MM.1S (cell line): Measurements from ENCODE around the gene CAPN8.

Source experiments
- DNase-seq: peaks from one replicate; pipeline ENCODE4 v3.0.0-alpha.2; 2015
- H2AFZ ChIP-seq: fragments of 300-600 bp; sonication (generic); 2 replicates; pipeline ENCODE4 v1.6.0; 2016; ENCODE audit warnings: antibody characterized with exemption, low read length
- H3F3A ChIP-seq: fragments of 300-600 bp; sonication (generic); 2 replicates; pipeline ENCODE4 v1.6.1; 2016; ENCODE audit warnings: mild to moderate bottlenecking, antibody characterized with exemption, low read length, moderate library complexity, mixed read lengths; ENCODE audit not compliant: insufficient read depth
- H3K27ac ChIP-seq: fragments of 300-600 bp; sonication (generic); 2 replicates; pipeline ENCODE4 v1.5.1; 2016; ENCODE audit warnings: mild to moderate bottlenecking, low read length
- H3K27me3 ChIP-seq: fragments of 300-600 bp; sonication (generic); replicated peaks from 2 replicates; pipeline ENCODE4 v1.6.0; 2016; ENCODE audit warnings: low read length; ENCODE audit not compliant: insufficient read depth
- H3K36me3 ChIP-seq: fragments of 300-600 bp; sonication (generic); replicated peaks from 2 replicates; pipeline ENCODE4 v1.6.1; 2016; ENCODE audit warnings: mild to moderate bottlenecking, low read length, mixed read lengths; ENCODE audit not compliant: insufficient read depth
- H3K4me1 ChIP-seq: fragments of 300-600 bp; sonication (generic); 2 replicates; pipeline ENCODE4 v1.6.1; 2016; ENCODE audit warnings: low read length, mixed read lengths
- H3K4me2 ChIP-seq: fragments of 300-600 bp; sonication (generic); 2 replicates; pipeline ENCODE4 v1.6.0; 2016; ENCODE audit warnings: low read depth, low read length
- H3K4me3 ChIP-seq: fragments of 300-600 bp; sonication (generic); 2 replicates; pipeline ENCODE4 v1.5.1; 2016; ENCODE audit warnings: low read length, mixed read lengths
- H3K79me2 ChIP-seq: fragments of 300-600 bp; sonication (generic); 2 replicates; pipeline ENCODE4 v1.6.1; 2016; ENCODE audit warnings: mixed run types, low read length, mixed read lengths
- H3K9ac ChIP-seq: fragments of 300-600 bp; sonication (generic); 2 replicates; pipeline ENCODE4 v1.6.1; 2016; ENCODE audit warnings: low read length, mixed read lengths
- H3K9me2 ChIP-seq: fragments of 300-600 bp; sonication (generic); replicated peaks from 2 replicates; pipeline ENCODE4 v1.6.1; 2016; ENCODE audit warnings: mild to moderate bottlenecking, low read length, mixed read lengths; ENCODE audit not compliant: insufficient read depth
- H3K9me3 ChIP-seq: fragments of 300-600 bp; sonication (generic); replicated peaks from 2 replicates; pipeline ENCODE4 v1.6.1; 2016; ENCODE audit warnings: mild to moderate bottlenecking, low read length, mixed read lengths; ENCODE audit not compliant: insufficient read depth
- H4K20me1 ChIP-seq: fragments of 300-600 bp; sonication (generic); 2 replicates; pipeline ENCODE4 v1.6.1; 2016; ENCODE audit warnings: mild to moderate bottlenecking, low read length, moderate library complexity, mixed read lengths; ENCODE audit not compliant: insufficient read depth
- EZH2 ChIP-seq: fragments of 300-600 bp; sonication (generic); optimal IDR thresholded peaks from 2 replicates; pipeline ENCODE3; 2017; ENCODE audit warnings: low read depth, mild to moderate bottlenecking, antibody characterized with exemption, low read length, mixed read lengths
- EZH2phosphoT487 ChIP-seq: fragments of 300-600 bp; sonication (generic); IDR thresholded peaks from 2 replicates; pipeline ENCODE4 v1.6.1; 2018; ENCODE audit warnings: antibody characterized with exemption, low read length
- TF ChIP-seq, protein P1 (sequence below): fragments of 300-600 bp; sonication (generic); IDR thresholded peaks from 2 replicates; pipeline ENCODE4 v1.5.1; 2016; ENCODE audit warnings: antibody characterized with exemption, low read length, mixed read lengths

The CAPN8 gene

DNA sequence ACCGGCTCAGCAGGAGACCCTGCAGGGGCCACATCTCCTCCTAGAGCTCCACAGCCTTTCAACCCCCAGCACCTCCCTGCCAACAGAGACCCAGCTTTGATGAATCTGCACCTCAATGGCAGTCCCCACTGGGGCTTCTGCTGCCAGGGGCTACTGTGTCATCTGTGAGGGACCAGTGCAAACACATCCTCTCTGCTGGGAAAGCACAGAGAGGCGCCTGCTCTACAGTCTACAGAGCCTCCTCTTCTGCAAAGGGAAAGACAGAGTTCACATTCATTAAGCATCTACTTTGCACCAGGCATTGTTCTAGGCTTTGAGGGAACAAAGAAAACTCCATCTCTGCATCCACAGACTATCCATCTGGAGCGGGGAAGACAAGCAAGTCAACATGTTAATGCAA, 125.8 kb downstream of the CAPN8 start:
- TF ChIP-seq EZH2phosphoT487, result no peak
- TF ChIP-seq, protein P1, sequence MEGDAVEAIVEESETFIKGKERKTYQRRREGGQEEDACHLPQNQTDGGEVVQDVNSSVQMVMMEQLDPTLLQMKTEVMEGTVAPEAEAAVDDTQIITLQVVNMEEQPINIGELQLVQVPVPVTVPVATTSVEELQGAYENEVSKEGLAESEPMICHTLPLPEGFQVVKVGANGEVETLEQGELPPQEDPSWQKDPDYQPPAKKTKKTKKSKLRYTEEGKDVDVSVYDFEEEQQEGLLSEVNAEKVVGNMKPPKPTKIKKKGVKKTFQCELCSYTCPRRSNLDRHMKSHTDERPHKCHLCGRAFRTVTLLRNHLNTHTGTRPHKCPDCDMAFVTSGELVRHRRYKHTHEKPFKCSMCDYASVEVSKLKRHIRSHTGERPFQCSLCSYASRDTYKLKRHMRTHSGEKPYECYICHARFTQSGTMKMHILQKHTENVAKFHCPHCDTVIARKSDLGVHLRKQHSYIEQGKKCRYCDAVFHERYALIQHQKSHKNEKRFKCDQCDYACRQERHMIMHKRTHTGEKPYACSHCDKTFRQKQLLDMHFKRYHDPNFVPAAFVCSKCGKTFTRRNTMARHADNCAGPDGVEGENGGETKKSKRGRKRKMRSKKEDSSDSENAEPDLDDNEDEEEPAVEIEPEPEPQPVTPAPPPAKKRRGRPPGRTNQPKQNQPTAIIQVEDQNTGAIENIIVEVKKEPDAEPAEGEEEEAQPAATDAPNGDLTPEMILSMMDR, result no peak
- no peak for TF ChIP-seq EZH2
- no peaks in the 10 kb centered on the region for H3K4me1 ChIP-seq
- no peak overlapping the region for H2AFZ ChIP-seq
- no peaks in the 10 kb centered on the region for H3F3A ChIP-seq
- H3K79me2 ChIP-seq, result no peaks in the 10 kb centered on the region
- H3K27ac ChIP-seq, result no peak overlapping the region
- no peaks in the 10 kb centered on the region for H3K9me2 ChIP-seq
- no peaks in the 10 kb centered on the region for H4K20me1 ChIP-seq
- DNase-seq, result no peak
- H3K27me3 ChIP-seq, result no peaks in the 10 kb centered on the region
- no peak overlapping the region for H3K9ac ChIP-seq
- no peaks in the 10 kb centered on the region for H3K9me3 ChIP-seq
- no peak overlapping the region for H3K4me3 ChIP-seq
- H3K36me3 ChIP-seq, result no peaks in the 10 kb centered on the region
- no peak overlapping the region for H3K4me2 ChIP-seq

DNA sequence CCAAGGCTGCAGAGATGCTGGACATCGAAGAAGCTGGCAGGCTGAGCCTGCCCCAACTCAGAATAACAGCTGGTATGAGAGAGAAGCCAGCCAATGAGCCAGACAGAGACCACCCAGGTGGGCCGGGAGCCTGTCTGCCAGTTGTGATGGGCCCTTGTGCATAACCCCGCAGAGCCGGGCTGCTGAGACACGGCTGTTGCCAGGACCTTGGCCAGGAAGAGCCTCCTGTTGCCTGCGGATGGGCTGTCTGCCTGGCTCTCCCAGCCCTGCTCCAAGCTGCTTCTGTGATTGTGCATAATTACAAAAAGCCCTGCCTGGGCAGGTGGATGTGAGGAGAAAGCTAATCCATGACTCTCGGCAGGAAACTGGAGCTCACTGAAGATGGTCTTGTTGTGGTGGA, 126.5 kb downstream of the CAPN8 start:
- Histone ChIP-seq H3K9me3 (no peaks in the 10 kb centered on the region), H3K4me1 (no peaks in the 10 kb centered on the region), H4K20me1 (no peaks in the 10 kb centered on the region), H3K4me2 (no peak overlapping the region), H3K27ac (no peak overlapping the region), H3K27me3 (no peaks in the 10 kb centered on the region), H2AFZ (no peak overlapping the region), H3K4me3 (no peak overlapping the region), H3K79me2 (no peaks in the 10 kb centered on the region), H3K9ac (no peak overlapping the region), H3F3A (no peaks in the 10 kb centered on the region), H3K9me2 (no peaks in the 10 kb centered on the region), H3K36me3 (no peaks in the 10 kb centered on the region)
- TF ChIP-seq, protein P1, result no peak
- no peak for DNase-seq

- H3K79me2 ChIP-seq, result no peaks in the 10 kb centered on the region
Observed at GRCh38 chr1:223535319-223535718, 130.2 kb downstream of the CAPN8 start.

More at GRCh38 chr1:223535319-223535718, 130.2 kb downstream of the CAPN8 start:
- TF ChIP-seq EZH2 (no peak), EZH2phosphoT487 (no peak)
- TF ChIP-seq, protein P1, result no peak
- H2AFZ ChIP-seq, result no peak overlapping the region
- no peaks in the 10 kb centered on the region for H3K4me1 ChIP-seq
- no peaks in the 10 kb centered on the region for H3K9me3 ChIP-seq
- no peaks in the 10 kb centered on the region for H4K20me1 ChIP-seq
- H3K27ac ChIP-seq, result no peak overlapping the region
- no peak overlapping the region for H3K4me2 ChIP-seq
- H3K9me2 ChIP-seq, result no peaks in the 10 kb centered on the region
- H3K36me3 ChIP-seq, result no peaks in the 10 kb centered on the region
- DNase-seq, result no peak
- no peaks in the 10 kb centered on the region for H3F3A ChIP-seq
- no peaks in the 10 kb centered on the region for H3K27me3 ChIP-seq
- H3K9ac ChIP-seq, result no peak overlapping the region
- no peak overlapping the region for H3K4me3 ChIP-seq
